Measurements from ENCODE around the gene WRAP73.
"Not testable (repeated sequence)": the region's sequence is repeated elsewhere in the genome, so short reads cannot be mapped to it uniquely, and the experiment has no call there.

Gene WRAP73

DNA sequence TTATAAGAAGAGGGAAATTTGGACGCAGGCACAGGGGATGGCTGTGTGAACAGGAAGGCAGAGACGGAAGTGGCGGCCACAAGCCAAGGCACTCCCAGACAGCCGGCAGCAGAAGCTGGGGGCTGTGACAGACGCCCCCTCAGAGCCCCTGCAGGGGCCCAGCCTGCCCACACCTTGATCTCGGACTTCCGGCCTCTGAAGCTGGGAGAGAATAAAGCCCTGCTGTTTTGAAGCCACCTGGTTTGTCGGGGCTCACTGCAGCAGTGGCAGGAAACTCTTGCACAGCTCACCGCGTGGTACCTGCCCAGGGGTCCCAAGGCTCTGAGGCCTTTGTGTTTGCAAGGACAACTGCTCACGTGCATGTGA lies 52.3 kb downstream of the WRAP73 start:
- DNase-seq (ENCODE audit: low spot score in 2 of 2), result no peak
- in situ Hi-C loops (cut with MboI; ENCODE audit: low sequenced_read_pairs), result no loop called here
- H3K4me3 ChIP-seq, result no peak overlapping the region
- no peaks in the 10 kb centered on the region for H3K36me3 ChIP-seq (replicated peaks)
- no peaks in the 10 kb centered on the region for H3K9me3 ChIP-seq
- no peaks in the 10 kb centered on the region for H3K4me1 ChIP-seq
- no peaks in the 10 kb centered on the region for H3K27me3 ChIP-seq (ENCODE audit: low read depth)

DNA sequence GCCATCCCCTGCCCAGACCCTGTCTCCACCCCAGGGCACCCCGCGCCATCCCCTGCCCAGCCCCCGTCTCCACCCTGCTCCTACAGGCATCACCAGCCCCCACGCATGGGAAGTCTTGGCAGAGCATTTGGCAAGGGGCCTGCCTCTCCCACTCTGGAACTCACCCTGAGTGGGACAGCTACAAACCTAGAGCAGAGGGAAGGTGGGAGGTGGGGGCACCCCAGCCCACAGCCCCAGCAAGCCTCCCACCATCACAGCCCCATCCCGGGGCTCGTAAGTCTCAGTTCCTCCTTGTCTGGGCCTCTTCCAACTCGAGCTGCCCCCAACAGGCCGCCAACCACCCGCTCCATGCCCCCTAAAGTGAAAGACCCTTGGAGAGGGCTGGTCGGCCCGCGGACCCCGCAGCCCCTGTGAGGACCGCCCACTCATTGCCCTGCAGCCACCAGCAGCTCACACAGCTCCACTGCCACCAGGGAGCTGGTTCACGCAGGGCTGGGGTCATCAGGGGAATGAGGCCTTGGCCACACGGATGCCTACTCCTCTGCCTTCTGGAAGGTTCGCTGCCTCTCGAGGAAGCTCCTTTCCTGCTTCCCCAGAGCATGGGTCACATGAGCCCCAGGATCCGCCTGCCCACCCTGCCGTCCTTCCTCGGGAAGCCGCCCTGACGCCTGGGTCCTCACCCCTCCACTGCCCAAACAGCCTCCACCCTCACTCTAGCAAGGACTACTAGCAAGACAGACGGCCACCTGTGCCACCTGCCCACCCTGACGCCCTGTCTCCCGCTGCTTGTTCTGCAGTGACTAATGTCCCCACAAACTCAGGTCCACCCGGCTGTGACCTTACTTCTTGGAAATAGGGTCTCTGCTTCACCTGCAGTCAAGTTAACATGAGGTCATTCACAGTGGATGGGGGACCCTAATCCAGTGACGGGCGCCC lies 53.0 kb downstream of the WRAP73 start:
- H3K27me3 ChIP-seq (ENCODE audit: low read depth), result no peaks in the 10 kb centered on the region
- in situ Hi-C loops (cut with MboI; ENCODE audit: low sequenced_read_pairs), result no loop called here
- H3K4me1 ChIP-seq, result no peaks in the 10 kb centered on the region
- no peak overlapping the region for H3K4me3 ChIP-seq
- no peaks in the 10 kb centered on the region for H3K36me3 ChIP-seq (replicated peaks)
- H3K9me3 ChIP-seq, result no peaks in the 10 kb centered on the region
- no peak for DNase-seq (ENCODE audit: low spot score in 2 of 2)

DNA sequence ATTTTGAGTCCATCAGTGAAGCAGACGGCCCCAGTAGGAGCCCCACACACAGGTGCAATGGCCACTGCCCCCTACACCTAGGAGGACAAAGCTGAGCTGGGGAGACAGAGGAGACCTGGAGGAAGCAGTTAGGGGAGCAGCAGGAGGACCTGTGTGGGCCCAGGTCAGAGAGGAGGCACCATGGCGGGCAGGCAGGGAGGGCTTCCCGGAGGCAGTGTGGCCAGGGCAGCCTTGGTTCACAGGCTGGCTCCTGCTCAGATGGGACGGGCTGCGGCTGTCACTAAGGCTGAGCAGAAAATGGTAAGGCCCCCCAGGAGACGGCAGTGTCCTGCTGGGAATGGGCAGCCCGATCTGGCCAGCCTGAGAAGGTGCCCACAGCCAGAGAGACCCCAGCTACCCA lies 54.0 kb downstream of the WRAP73 start:
- Histone ChIP-seq H3K9me3 (no peaks in the 10 kb centered on the region), H3K4me1 (no peaks in the 10 kb centered on the region), H3K36me3 (replicated peaks) (no peaks in the 10 kb centered on the region), H3K27me3 (ENCODE audit: low read depth) (no peaks in the 10 kb centered on the region), H3K4me3 (no peak overlapping the region)
- in situ Hi-C loops (cut with MboI; ENCODE audit: low sequenced_read_pairs), result no loop called here
- DNase-seq (ENCODE audit: low spot score in 2 of 2), result no peak

DNA sequence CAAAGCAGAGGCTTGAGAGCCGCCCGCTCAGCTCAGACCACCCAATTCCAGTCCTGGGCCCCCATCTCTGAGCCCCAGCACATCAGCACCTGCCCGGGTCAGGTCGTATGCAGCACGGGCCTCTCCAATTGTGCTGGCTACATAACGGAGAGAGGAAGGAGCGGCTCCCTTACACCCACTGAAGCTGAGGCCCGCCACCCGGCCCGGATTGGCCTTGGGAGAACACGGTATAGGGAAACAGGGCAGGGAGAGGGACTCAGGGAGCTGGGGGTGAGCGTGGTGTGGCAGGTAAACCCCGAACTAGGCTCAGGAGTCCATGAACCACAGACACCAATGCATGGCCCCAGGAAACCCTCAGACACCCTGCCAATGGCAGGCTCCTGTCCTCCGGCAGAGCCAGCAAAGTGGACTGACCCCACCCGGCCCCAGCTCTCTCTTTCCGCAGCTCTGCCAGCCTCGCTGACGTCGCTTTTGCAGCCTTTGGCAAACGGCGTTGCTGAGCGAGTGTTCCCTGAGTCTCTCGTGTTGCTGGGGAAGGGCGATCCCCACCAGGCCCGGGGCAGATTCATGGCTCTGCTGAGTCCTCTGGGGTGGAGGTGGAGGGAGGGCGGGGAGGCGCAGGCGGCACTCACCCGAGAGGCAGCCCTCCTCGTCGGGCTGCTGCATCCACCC lies 55.1 kb downstream of the WRAP73 start:
- DNase-seq (ENCODE audit: low spot score in 2 of 2), result no peak

DNA sequence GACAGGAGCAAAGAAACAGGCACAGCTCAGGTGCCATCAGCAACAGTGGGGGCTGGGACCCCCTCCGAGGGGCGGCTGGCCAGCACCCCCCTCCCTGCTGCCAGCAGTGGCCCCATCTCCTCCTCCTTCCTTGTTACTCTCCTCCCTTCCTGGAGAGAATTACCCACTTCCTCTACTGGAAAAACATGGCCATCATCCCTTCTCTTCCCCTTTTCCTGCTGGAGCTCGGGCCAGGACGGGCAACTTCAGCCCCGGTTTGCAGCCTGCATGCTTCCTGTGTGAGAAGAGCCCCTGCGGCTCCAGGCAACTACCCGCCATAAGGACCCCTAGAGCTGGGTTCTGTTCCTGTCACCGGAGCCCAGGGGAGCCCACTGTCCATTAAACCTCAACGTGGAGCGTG lies 56.2 kb downstream of the WRAP73 start:
- in situ Hi-C loops (cut with MboI; ENCODE audit: low sequenced_read_pairs), result no loop called here

More for the DNA sequence above, 55.1 kb downstream of the WRAP73 start:
- no peaks in the 10 kb centered on the region for H3K9me3 ChIP-seq
- H3K36me3 ChIP-seq (replicated peaks), result no peaks in the 10 kb centered on the region
- H3K27me3 ChIP-seq (ENCODE audit: low read depth), result no peaks in the 10 kb centered on the region
- H3K4me3 ChIP-seq, result no peak overlapping the region
- no peaks in the 10 kb centered on the region for H3K4me1 ChIP-seq
- in situ Hi-C loops (cut with MboI; ENCODE audit: low sequenced_read_pairs), result no loop called here

DNA sequence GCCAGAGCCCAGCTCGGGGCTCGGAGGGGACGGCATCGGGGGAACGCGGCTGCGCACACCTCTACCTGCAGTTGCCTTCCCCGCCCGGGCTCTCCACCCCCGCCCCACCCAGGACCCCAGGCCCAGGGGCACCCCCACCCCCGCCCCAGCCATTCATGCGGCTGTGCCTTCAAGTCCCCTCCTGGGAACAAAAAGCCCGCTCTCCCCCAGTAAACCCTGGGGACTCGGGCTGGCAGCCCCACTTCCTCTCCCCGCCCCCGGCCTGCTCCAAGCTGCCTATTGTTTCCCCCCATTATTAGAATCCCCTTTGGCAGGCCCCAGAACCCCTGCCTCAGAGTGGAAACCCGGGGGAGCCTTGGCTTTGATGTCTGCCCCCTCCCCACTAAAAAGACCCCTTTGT lies 56.6 kb downstream of the WRAP73 start:
- no peak for DNase-seq (ENCODE audit: low spot score in 2 of 2)
- H3K4me1 ChIP-seq, result no peaks in the 10 kb centered on the region
- in situ Hi-C loops (cut with MboI; ENCODE audit: low sequenced_read_pairs), result no loop called here
- no peaks in the 10 kb centered on the region for H3K9me3 ChIP-seq
- no peaks in the 10 kb centered on the region for H3K36me3 ChIP-seq (replicated peaks)
- H3K27me3 ChIP-seq (ENCODE audit: low read depth), result no peaks in the 10 kb centered on the region
- no peak overlapping the region for H3K4me3 ChIP-seq

More for the DNA sequence above, 56.2 kb downstream of the WRAP73 start:
- H3K9me3 ChIP-seq, result no peaks in the 10 kb centered on the region
- no peaks in the 10 kb centered on the region for H3K27me3 ChIP-seq (ENCODE audit: low read depth)
- DNase-seq (ENCODE audit: low spot score in 2 of 2), result no peak
- H3K4me3 ChIP-seq, result no peak overlapping the region
- H3K36me3 ChIP-seq (replicated peaks), result no peaks in the 10 kb centered on the region
- no peaks in the 10 kb centered on the region for H3K4me1 ChIP-seq

DNA sequence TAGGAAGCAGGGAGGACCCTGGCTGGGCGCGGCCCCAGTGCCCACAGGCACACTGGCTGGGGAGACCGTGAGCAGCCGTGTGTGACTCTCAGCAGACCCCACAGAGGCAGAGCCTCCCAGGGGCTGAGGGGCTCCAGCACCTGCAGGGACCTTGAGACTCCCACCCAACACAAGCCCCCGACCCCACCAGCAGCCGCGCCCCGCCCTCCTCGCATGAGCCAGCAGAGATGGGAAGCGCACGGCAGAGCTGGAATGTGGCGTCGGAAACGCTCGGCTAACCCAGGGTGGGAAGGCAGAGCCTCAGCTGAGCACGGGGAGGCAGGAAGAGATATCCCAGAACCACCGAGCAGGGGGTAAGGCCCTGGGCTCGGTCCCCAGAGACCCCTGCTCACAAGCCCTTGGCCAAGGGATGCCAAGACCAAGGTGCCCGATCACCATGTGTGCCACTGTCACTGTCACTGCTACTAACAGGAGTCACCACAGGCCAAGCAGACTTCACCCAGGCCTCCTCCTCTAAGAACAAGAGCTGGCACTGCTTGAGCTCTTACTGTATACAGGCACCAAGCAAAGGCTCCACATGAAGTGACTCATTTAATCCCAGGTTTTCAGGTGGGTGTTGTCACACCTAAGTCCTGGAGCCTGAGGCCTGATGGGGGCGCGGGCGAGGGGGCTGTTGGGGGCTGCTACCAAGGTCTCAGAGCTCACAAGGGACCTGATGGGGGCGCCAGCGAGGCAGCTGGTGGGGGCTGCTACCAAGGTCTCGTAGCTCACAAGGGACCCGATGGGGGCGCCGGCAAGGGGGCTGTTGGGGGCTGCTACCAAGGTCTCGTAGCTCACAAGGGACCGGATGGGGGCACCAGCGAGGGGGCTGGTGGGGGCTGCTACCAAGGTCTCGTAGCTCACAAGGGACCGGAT lies 58.7 kb downstream of the WRAP73 start:
- in situ Hi-C loops (cut with MboI; ENCODE audit: low sequenced_read_pairs), result no loop called here
- Histone ChIP-seq H3K4me3 (no peak overlapping the region), H3K4me1 (no peaks in the 10 kb centered on the region), H3K9me3 (no peaks in the 10 kb centered on the region), H3K36me3 (replicated peaks) (no peaks in the 10 kb centered on the region), H3K27me3 (ENCODE audit: low read depth) (no peaks in the 10 kb centered on the region)
- peak in 1 of 2 experiments; percentile 39 for DNase-seq (ENCODE audit: low spot score in 2 of 2)

DNA sequence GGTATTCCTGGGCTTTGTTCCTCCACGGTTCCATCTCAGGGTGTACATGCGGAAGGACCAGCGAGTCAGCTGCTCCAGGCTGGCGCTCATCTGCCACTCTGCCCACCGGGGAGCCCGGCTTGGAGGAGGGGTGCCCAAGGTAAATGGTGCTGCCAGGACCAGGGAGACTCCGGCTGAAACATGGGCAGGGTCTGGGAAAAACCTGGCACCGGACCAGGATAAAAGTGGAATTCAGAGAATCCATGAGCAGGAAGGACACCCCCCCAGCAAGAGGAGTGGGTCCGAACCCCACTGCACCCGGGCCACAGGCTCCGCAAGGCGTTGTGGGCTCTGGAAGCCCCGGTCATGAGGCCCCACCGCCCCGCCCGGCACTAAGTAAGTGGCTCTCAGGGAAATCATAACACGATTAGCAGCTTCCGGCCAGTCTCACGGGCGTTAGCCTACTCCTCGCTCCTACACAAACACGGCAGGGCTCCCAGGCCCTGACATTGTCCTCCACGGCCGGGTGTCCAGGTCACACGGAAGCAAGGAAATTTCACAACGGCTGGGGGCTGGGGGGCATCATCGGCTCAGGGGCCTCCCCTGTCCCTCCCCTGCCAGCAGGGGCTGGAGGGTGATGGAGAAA lies 59.7 kb downstream of the WRAP73 start:
- Histone ChIP-seq H3K4me3 (no peak overlapping the region), H3K36me3 (replicated peaks) (no peaks in the 10 kb centered on the region), H3K27me3 (ENCODE audit: low read depth) (no peaks in the 10 kb centered on the region), H3K9me3 (no peaks in the 10 kb centered on the region), H3K4me1 (no peaks in the 10 kb centered on the region)
- in situ Hi-C loops (cut with MboI; ENCODE audit: low sequenced_read_pairs), result no loop called here
- no peak for DNase-seq (ENCODE audit: low spot score in 2 of 2)

DNA sequence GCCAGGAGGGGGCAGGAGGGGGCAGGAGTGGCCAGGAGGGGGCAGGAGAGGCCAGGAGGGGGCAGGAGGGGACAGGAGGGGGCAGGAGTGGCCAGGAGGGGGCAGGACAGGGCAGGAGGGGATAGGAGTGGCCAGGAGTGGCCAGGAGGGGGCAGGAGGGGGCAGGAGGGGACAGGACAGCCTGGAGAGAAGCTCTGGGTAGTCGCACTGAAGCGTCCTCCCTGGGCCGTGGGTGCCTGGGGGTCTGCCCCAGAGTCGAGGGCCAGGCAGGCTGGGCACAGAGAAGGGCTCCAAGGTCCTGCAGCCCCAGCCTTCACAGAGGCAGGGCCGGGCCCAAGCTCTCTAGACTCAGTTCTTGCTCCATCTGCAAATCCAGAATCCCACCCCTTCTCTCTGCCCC lies 61.5 kb downstream of the WRAP73 start:
- Histone ChIP-seq H3K36me3 (replicated peaks) (no peaks in the 10 kb centered on the region), H3K27me3 (ENCODE audit: low read depth) (no peaks in the 10 kb centered on the region), H3K9me3 (no peaks in the 10 kb centered on the region), H3K4me3 (no peak overlapping the region), H3K4me1 (no peaks in the 10 kb centered on the region)
- in situ Hi-C loops (cut with MboI; ENCODE audit: low sequenced_read_pairs), result no loop called here
- DNase-seq (ENCODE audit: low spot score in 2 of 2), result no peak

DNA sequence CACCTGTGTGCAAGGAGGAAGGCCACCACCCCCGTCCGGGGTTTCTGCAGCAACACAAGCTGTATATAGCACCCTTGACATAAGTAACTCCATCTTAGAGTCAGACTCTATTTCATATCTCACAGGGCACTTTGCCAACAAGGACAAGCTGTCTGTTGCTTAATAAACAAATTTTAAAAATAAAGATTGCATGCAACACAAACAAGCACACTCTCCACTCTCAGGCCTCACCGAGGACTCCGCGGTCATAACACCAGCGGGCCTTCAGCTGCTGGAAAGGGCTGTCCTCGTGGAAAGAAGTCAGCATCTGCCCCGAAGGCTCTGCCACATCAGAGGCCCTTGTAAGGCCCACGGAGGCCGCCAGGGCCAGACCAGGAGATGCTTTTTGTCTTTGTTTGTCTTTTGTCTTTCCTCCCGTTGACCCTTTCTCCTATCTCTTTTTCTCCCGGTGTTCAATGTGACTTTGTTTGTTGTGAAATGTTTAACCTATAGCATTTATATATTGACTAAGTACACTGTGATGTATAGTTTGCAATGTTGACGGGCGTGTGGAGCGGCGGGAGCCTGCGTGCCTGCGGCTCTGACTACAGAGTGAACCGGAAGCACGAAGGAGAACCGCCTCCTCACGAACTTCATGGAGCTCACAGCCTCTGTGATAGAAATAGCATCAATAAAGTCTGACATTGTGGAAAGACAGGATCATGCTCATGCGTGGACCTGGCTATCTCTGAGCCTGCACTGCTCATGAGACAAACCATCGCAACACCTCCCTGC lies 62.7 kb downstream of the WRAP73 start:
- H3K4me1 ChIP-seq, result no peaks in the 10 kb centered on the region
- DNase-seq (ENCODE audit: low spot score in 2 of 2), result no peak
- in situ Hi-C loops (cut with MboI; ENCODE audit: low sequenced_read_pairs), result no loop called here
- no peaks in the 10 kb centered on the region for H3K36me3 ChIP-seq (replicated peaks)
- H3K9me3 ChIP-seq, result no peaks in the 10 kb centered on the region
- no peak overlapping the region for H3K4me3 ChIP-seq
- no peaks in the 10 kb centered on the region for H3K27me3 ChIP-seq (ENCODE audit: low read depth)

DNA sequence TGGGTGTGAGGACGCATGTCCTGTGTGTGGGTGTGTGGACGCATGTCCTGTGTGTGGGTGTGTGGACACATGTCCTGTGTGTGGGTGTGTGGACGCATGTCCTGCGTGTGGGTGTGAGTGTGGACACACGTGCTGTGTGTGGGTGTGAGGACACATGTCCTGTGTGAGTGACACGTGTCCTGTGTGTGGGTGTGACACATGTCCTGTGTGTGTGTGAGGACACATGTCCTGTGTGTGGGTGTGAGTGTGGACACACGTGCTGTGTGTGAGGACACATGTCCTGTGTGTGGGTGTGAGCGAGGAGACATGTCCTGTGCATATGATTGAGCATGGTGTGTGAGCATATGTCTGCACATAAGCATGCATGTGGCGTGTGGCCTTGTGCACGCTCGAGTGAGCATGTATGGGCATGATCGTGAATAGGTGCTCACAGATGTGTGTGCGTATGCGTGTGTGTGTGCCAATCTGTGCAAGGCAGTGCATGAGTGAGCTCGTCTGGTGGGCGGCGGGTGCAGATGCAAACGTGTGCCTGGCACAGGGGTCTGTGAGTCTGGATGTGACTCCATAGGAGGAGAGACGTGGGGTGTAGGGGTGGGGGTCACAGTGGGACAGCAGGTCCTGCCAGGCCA lies 63.8 kb downstream of the WRAP73 start:
- in situ Hi-C loops (cut with MboI; ENCODE audit: low sequenced_read_pairs), result no loop called here
- Histone ChIP-seq H3K9me3 (no peaks in the 10 kb centered on the region), H3K27me3 (ENCODE audit: low read depth) (no peaks in the 10 kb centered on the region), H3K36me3 (replicated peaks) (no peaks in the 10 kb centered on the region), H3K4me1 (no peaks in the 10 kb centered on the region), H3K4me3 (no peak overlapping the region)
- no peak for DNase-seq (ENCODE audit: low spot score in 2 of 2)

DNA sequence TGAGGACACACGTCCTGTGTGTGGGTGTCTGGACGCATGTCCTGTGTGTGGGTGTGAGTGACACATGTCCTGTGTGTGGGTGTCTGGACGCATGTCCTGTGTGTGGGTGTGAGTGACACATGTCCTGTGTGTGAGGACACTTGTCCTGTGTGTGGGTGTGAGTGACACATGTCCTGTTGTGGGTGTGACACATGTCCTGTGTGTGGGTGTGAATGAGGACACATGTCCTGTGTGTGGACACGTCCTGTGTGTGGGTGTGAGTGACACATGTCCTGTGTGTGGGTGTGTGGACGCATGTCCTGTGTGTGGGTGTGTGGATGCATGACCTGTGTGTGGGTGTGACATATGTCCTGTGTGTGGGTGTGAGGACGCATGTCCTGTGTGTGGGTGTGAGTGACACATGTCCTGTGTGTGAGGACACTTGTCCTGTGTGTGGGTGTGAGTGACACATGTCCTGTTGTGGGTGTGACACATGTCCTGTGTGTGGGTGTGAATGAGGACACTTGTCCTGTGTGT lies 64.5 kb downstream of the WRAP73 start:
- DNase-seq (ENCODE audit: low spot score in 2 of 2); H3K9me3 ChIP-seq; in situ Hi-C loops (cut with MboI; ENCODE audit: low sequenced_read_pairs); H3K4me3 ChIP-seq; H3K4me1 ChIP-seq; H3K27me3 ChIP-seq (ENCODE audit: low read depth); H3K36me3 ChIP-seq (replicated peaks): not testable (repeated sequence)

Measured in HAP-1 (cell line).